ENCODE data around the gene HMGB3.

DNA sequence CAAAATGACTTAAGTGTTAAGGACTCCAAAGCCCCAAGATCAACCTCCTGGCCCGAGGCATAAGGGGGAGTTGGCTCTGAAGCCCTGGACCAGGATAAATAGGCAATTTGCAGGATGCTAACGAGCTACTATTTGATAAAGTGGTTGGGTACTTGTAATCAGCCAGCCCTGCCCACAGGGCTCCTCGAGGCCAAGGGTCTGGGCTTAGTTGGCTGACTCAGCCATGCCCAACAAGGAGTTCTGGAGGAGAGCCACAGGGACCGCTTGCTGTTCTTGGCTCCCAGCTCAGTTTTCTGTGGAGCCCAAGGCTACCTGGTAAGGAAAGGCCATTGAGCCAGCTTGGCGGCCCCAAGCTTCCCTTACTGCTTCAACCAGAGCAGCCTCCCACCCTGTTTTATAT, 7.8 kb downstream of the HMGB3 start:
- TF ChIP-seq SIN3A (IDR thresholded peaks at IDR 0.05; ENCODE audit: borderline replicate concordance, insufficient read depth, low read length) (no peak), TAF1 (IDR thresholded peaks at IDR 0.05; ENCODE audit: borderline replicate concordance, insufficient read depth, low read length) (no peak), POLR2AphosphoS5 (IDR thresholded peaks at IDR 0.05; ENCODE audit: low read depth, low read length) (no peak), FOXP2 (optimal IDR thresholded peaks at IDR 0.05; ENCODE audit: borderline replicate concordance, extremely low read depth, extremely low read length, insufficient read depth) (no peak)
- TF ChIP-seq, protein P1, sequence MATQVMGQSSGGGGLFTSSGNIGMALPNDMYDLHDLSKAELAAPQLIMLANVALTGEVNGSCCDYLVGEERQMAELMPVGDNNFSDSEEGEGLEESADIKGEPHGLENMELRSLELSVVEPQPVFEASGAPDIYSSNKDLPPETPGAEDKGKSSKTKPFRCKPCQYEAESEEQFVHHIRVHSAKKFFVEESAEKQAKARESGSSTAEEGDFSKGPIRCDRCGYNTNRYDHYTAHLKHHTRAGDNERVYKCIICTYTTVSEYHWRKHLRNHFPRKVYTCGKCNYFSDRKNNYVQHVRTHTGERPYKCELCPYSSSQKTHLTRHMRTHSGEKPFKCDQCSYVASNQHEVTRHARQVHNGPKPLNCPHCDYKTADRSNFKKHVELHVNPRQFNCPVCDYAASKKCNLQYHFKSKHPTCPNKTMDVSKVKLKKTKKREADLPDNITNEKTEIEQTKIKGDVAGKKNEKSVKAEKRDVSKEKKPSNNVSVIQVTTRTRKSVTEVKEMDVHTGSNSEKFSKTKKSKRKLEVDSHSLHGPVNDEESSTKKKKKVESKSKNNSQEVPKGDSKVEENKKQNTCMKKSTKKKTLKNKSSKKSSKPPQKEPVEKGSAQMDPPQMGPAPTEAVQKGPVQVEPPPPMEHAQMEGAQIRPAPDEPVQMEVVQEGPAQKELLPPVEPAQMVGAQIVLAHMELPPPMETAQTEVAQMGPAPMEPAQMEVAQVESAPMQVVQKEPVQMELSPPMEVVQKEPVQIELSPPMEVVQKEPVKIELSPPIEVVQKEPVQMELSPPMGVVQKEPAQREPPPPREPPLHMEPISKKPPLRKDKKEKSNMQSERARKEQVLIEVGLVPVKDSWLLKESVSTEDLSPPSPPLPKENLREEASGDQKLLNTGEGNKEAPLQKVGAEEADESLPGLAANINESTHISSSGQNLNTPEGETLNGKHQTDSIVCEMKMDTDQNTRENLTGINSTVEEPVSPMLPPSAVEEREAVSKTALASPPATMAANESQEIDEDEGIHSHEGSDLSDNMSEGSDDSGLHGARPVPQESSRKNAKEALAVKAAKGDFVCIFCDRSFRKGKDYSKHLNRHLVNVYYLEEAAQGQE (IDR thresholded peaks at IDR 0.05; ENCODE audit: insufficient read depth in 1 of 2, low read depth in 2 of 2, low read length in 2 of 2), result no peak
